8988T (cell line): ENCODE results near the gene DNAJC5G.
"Not testable (repeated sequence)": the region's sequence is repeated elsewhere in the genome, so short reads cannot be mapped to it uniquely, and the experiment has no call there.

Experiments
- DNase-seq: peaks from one replicate; pipeline ENCODE4 v3.0.0; 2011

DNAJC5G gene

GRCh38 chr2:27313882-27314645 is 38.8 kb downstream of the DNAJC5G start:
- no peak for DNase-seq

GRCh38 chr2:27314709-27315108 is 39.5 kb downstream of the DNAJC5G start:
- DNase-seq = no peak

- no peak for DNase-seq
These were observed 39.9 kb downstream of the DNAJC5G start for GRCh38 chr2:27315122-27315521.

DNA sequence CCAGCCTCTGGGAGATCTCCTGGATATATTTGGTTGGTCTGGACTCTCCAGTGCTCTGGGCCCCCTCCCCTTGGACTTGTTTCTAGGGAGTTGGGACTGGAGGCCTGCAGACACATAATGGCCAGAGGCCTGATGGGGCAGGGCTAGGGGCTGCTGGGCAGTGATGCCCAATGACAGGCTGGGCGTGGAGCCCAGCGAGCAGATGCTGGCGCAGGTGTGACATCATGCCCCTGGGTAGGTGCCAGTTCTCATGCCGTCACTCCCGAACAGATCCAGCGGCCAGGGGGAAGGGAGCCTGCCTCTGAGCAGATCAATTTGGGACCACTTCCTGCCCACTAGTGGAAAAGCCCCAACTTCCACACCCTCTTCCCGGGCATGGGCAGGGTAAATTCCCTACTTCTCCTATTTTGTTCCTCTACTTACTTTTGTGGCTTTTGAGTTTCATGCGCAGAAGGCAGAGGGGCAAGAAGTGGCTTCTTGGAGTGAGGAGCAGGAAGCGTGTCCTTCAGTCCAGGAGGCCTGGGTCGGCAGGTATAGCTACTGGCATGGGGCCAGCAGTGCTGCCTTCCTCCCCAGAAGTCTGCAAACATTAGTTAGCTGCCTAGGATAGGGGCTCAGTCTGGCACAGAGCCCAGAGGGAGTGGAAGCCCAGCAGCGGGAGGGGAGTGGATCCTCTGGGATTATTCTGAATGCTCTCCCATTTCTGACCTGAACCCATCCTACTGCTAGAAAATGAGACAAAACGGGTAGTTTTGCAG is 41.6 kb downstream of the DNAJC5G start:
- no peak for DNase-seq

GRCh38 chr2:27319839-27320238 is 44.6 kb downstream of the DNAJC5G start:
- DNase-seq = not testable (repeated sequence)

DNA sequence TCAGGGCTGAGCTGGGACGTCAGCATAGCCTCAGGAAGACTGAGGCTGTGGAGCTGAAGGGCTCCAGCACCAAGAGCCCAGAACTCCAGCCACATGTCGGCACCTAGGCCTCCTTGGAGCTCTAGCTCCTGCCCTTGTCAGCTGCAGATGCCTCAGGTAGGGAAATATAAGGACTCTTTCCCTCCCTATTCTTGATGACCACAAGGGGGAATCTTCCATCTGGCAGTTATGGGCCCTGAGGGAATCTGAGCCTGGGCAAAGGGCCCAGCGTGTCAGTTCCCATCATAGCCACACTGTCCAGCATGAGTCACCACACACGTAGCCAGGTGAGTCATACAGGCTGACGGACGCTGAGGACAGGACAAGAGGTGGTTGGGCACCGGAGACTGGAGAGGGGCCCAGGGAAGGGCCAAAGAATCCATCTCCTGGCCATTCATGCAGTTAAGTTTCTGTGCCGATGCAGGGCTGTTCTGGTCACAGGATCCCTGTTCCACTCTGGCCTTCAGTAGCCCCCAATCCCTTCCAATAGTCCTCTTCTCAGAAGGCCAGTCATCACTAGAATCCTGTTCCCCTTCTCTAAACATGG is 45.8 kb downstream of the DNAJC5G start:
- peak; percentile 81 for DNase-seq

DNA sequence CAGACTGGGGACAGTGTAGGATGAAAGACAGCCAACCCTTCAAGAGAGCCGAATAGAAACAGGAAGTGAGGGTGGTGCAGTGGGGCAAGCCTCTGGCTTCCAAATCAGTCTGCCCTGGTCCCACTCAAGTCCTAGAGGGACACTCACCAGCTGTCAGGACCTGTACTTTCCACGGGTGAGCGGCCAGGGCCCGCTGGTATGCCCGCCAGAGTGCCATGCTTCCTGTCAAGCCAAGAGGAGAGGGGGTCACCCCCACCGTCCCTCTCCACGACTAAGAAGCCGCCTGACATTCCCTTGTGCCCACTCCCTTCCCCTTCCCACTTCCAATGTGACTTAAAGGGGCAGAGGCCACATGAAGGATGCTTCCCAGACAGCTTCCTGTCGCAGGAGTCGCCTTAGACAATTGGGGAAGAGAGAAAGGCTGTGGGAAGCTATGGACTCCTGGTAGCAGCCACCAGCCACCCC is 47.1 kb downstream of the DNAJC5G start:
- no peak for DNase-seq

- peak; percentile 86 for DNase-seq
These were observed 47.7 kb downstream of the DNAJC5G start, which contains the start of gene MPV17 for GRCh38 chr2:27322766-27323595. Gene MPV17 (minus strand): TSS chr2:27323097. CDS start chr2:27322517, 580 bp downstream.

DNA sequence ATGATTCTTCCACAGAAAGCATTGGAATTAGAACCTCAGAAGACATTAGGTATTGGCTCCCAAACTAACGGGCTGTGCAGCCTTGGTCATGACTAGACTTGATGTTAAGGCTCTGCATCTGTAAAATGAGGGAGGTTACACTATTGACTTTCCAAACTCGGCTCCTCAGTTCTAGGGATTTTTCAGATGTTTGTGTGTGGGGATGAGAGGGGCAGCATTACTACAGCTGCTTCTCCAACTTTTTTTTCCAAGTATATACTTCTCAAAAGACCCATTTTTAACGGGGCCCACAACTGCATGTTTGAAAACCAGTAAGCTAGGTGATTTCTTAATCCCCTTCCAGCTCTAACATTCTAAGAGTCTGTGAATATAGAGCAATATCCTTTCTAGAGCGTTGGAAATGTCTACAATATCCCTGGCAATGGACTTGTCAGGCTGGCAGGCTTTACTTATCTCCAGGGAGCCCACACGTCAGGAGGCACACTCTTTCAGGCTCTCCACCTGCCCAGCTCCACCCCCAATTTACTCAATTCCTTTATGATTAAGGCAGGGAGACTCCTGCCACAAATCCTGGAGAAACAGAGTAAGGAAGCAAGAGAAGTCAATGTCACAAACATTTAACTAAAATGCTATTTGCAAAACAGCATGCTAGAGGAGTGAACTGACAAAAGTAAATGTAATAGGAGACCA is 48.5 kb downstream of the DNAJC5G start:
- no peak for DNase-seq

GRCh38 chr2:27324720-27325119 is 49.5 kb downstream of the DNAJC5G start:
- DNase-seq = no peak
